Measurements from ENCODE around the gene MUC13. TPM values are rescaled to one million over a fixed set of nuclear protein-coding genes. Genes with fewer than 3 reads are reported as not detected.
A peak's percentile ranks its signal among the peaks of the same experiment; 100 is the strongest.

Gene MUC13
- total RNA-seq, 4 donors from 2014 or later, result 37.8 to 700 (median 401) TPM

DNA sequence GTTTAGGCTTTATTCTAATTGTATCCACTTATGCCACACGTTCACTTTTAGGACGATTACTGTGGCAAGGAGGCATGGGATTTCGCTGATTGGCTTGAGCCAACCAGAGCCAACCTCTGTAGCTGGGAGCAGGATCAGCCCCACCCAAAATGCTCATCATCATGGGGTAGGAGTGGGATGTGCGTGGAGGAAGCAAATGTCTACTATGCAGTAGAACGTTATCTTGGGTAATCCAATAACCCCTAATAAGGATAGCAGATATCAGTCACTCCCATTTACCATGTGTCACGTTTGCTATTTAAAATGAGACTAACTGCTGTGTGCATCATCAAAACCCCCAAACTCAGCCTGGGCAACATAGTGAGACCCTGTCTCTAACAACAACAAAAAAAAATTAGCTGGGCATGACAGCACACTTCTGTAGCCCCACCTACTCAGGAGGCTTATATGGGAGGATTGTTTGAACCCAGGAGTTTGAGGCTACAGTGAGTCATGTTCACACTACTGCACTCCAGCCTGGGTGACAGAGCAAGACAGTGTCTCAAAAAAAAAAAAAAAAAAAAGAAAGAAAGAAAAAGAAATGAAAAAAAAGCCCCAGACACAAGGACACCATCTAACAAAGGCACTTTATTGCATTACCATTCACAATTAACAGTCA is 29.6 kb downstream of the MUC13 start:
- Histone ChIP-seq H3K4me1 (peaks cover 0 to 9% (median 0%) of the 10 kb centered on the region in 4 donors), H3K36me3 (peaks cover 0 to 31% (median 9%) of the 10 kb centered on the region in 4 donors), H3K27ac (no peak overlapping the region), H3K27me3 (no peaks in the 10 kb centered on the region), H3K4me3 (no peak overlapping the region), H3K9me3 (no peaks in the 10 kb centered on the region)
- in situ Hi-C loops (cut with MboI; ENCODE audit: low pct_ligation_motif_present in 1 of 4, low pct_unique_long_range_greater_than_20kb in 1 of 4, low sequenced_read_pairs in 3 of 4), result loop anchor here (5.0 to 25.0 kb wide), 3 partner anchors 143 to 343 kb away; no protein-coding TSS in a partner anchor
- intact Hi-C loops (cut with DNase I; ENCODE audit: low total_unique reads), result loop anchor here (10.0 kb wide), 1 partner anchor 340 kb away; no protein-coding TSS in a partner anchor
- TF ChIP-seq, protein P1, sequence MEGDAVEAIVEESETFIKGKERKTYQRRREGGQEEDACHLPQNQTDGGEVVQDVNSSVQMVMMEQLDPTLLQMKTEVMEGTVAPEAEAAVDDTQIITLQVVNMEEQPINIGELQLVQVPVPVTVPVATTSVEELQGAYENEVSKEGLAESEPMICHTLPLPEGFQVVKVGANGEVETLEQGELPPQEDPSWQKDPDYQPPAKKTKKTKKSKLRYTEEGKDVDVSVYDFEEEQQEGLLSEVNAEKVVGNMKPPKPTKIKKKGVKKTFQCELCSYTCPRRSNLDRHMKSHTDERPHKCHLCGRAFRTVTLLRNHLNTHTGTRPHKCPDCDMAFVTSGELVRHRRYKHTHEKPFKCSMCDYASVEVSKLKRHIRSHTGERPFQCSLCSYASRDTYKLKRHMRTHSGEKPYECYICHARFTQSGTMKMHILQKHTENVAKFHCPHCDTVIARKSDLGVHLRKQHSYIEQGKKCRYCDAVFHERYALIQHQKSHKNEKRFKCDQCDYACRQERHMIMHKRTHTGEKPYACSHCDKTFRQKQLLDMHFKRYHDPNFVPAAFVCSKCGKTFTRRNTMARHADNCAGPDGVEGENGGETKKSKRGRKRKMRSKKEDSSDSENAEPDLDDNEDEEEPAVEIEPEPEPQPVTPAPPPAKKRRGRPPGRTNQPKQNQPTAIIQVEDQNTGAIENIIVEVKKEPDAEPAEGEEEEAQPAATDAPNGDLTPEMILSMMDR (IDR thresholded peaks at IDR 0.05), result no peak
- TF ChIP-seq POLR2A (IDR thresholded peaks at IDR 0.05), result peak; percentile 21
- 70 to 81% methylated on average over 2 to 6 of the region's 6 CpGs for WGBS, 2 donors (ENCODE audit: low coverage in 1 of 2)
- no peak for DNase-seq

DNA sequence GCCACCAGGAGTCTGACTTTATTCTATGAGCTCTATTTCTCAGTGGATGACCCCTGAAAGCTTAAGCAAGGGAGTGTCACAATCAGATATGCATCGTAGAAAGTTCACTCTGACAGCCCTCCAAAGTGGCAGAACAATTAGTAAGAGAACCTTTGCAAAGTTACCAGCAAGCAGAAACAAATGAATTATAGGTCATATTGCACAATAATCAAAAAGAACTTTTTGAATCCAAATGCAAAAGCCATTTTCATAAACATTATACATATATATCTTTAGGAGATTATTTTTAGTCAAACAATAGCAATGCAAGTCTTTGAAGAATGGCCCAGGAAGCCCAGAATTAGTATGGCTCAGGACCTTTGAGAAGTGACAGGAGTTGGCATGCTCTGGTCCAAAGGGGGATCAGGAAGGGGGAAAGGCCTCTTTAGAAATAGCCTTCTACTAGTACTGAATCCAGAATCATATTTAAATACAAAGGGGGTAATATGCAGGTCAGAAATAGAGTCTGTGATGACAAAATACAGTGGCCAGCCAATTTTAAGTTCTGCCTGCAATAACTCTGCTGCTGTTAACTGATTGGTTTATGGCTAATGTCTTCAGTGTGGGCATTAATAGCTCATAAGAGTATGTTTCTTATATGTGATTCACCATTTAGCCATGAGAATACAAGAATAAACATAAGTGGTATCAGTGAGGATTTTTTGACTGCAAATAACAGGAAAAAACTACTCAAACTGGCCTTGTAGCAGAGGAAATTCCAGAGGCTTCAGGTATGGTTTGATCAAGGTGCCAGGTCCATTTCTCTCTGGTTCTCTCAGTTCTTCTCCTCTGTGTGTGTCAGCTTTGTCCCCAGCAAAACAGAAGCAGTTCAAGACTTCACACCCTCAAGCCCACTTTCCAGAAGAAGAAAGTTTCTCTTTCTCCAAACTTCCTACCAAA is 30.4 kb downstream of the MUC13 start:
- Histone ChIP-seq H3K27me3 (no peaks in the 10 kb centered on the region), H3K4me1 (peaks cover 0 to 9% (median 0%) of the 10 kb centered on the region in 4 donors), H3K27ac (no peak overlapping the region), H3K9me3 (no peaks in the 10 kb centered on the region), H3K36me3 (peaks cover 0 to 31% (median 9%) of the 10 kb centered on the region in 4 donors), H3K4me3 (no peak overlapping the region)
- in situ Hi-C loops (cut with MboI; ENCODE audit: low pct_ligation_motif_present in 1 of 4, low pct_unique_long_range_greater_than_20kb in 1 of 4, low sequenced_read_pairs in 3 of 4), result loop anchor here (5.0 to 25.0 kb wide), 3 partner anchors 142 to 342 kb away; no protein-coding TSS in a partner anchor
- intact Hi-C loops (cut with DNase I; ENCODE audit: low total_unique reads), result loop anchor here (2.0 to 10.0 kb wide), 2 partner anchors 145 to 339 kb away; no protein-coding TSS in a partner anchor
- DNase-seq, result no peak
- 67 to 83% methylated on average over 1 of the region's 1 CpG for WGBS, 2 donors (ENCODE audit: low coverage in 1 of 2)
- TF ChIP-seq POLR2AphosphoS5 (IDR thresholded peaks at IDR 0.05), result no peak
- TF ChIP-seq, protein P1 (IDR thresholded peaks at IDR 0.05), result no peak
- TF ChIP-seq POLR2A (IDR thresholded peaks at IDR 0.05), result no peak
- no peak for TF ChIP-seq EP300 (IDR thresholded peaks at IDR 0.05; ENCODE audit: low read depth)

DNA sequence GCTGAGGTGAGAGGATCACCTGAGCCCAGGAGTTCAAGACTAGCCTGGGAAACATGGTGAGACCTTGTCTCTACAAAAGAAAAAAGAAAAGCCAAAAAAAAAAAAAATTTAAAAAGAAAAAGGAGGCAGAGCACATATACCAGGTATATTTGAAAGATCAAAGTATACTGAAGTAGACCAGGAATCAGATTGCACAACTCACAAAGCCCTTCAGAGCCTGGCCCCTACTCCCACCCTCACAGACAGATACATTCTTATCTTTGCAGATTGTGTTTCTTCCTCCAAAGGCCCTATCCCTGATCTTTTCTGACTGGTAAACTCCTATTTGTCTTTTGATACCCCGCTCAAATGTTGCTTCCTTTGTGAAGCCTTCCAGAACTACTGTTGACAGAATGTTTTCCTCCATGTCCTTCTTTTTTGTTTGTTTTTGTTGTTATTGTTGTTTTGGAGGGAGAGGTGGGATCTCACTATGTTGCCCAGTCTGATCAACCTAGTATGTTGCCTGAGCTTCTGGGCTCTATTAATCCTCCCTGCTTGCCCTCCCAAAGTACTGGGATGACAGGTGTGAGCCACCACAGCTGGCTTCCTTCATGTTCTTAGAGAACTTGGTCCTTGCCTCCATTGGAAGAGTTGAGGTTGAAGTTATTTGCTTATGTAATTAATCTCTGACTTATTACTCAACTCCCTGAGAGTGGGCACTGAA is 37.6 kb downstream of the MUC13 start:
- DNase-seq, result no peak
- Histone ChIP-seq H3K27ac (no peak overlapping the region), H3K4me1 (peaks cover 0 to 9% (median 0%) of the 10 kb centered on the region in 4 donors), H3K4me3 (no peak overlapping the region), H3K36me3 (no peaks in the 10 kb centered on the region), H3K27me3 (no peaks in the 10 kb centered on the region), H3K9me3 (no peaks in the 10 kb centered on the region)
- TF ChIP-seq, protein P1 (IDR thresholded peaks at IDR 0.05), result no peak
- TF ChIP-seq POLR2AphosphoS5 (IDR thresholded peaks at IDR 0.05) (no peak), EP300 (IDR thresholded peaks at IDR 0.05; ENCODE audit: low read depth) (no peak), POLR2A (IDR thresholded peaks at IDR 0.05) (no peak)
- in situ Hi-C loops (cut with MboI; ENCODE audit: low pct_ligation_motif_present in 1 of 4, low pct_unique_long_range_greater_than_20kb in 1 of 4, low sequenced_read_pairs in 3 of 4) (no loop called here), intact Hi-C loops (cut with DNase I; ENCODE audit: low total_unique reads) (no loop called here)
- WGBS, 2 donors (ENCODE audit: low coverage in 1 of 2), result 91 to 100% methylated on average over 1 of the region's 1 CpG

Measured in transverse colon (tissue), 4 donors.